ENCODE measurements around the gene PDCD5. TPM values are rescaled to one million over a fixed set of nuclear protein-coding genes. Genes with fewer than 3 reads are reported as not detected.

The PDCD5 gene
- total and polyA plus RNA-seq, 12 donors, result 84.3 to 349 (median 107) TPM

- no peak for DNase-seq
- Histone ChIP-seq H3K4me1 (no peaks in the 10 kb centered on the region), H3K27ac (no peak overlapping the region), H3K27me3 (no peaks in the 10 kb centered on the region), H3K4me3 (no peak overlapping the region), H3K36me3 (peaks cover 0 to 100% (median 57%) of the 10 kb centered on the region in 9 donors), H3K9me3 (no peaks in the 10 kb centered on the region)
- intact Hi-C loops (cut with DNase I), result no loop called here
- TF ChIP-seq CTCF (IDR thresholded peaks at IDR 0.05), result no peak
- no peak for ATAC-seq
- WGBS, 2 donors, result 92 to 96% methylated on average over 23 of the region's 23 CpGs
These were observed 38.2 kb downstream of the PDCD5 start for GRCh38 chr19:32619051-32619685.

- Histone ChIP-seq H3K27me3 (no peaks in the 10 kb centered on the region), H3K36me3 (peaks cover 0 to 100% (median 42%) of the 10 kb centered on the region in 9 donors), H3K9me3 (no peaks in the 10 kb centered on the region), H3K27ac (no peak overlapping the region), H3K4me3 (no peak overlapping the region), H3K4me1 (no peaks in the 10 kb centered on the region)
- intact Hi-C loops (cut with DNase I), result no loop called here
- no peak for ATAC-seq
- 81 to 85% methylated on average over 12 of the region's 12 CpGs for WGBS, 2 donors
- TF ChIP-seq CTCF (IDR thresholded peaks at IDR 0.05), result no peak
- no peak for DNase-seq
These were observed 41.0 kb downstream of the PDCD5 start for GRCh38 chr19:32622002-32622401.

DNA sequence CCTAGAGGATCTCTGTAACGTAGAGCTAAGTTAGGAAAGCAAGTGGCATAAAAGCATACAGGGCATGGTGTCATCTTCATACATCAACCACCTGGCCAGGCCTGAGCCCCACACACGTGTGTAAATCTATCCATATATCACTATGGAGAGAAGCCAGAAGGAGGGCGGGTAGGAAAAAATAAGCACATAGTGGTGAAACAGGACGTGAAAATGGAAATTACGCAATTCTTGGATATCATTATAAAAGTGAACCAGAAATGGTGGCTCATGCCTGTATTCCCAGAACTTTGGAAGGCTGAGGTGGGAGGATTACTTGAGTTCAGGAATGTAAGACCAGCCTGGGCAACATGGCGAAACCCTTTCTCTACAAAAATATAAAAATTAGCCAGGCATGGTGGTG is 43.4 kb downstream of the PDCD5 start:
- H3K4me1 ChIP-seq, result peaks cover 0 to 16% (median 0%) of the 10 kb centered on the region in 9 donors
- H3K27me3 ChIP-seq, result no peaks in the 10 kb centered on the region
- peaks cover 0 to 100% (median 37%) of the 10 kb centered on the region in 9 donors for H3K36me3 ChIP-seq
- no peak for TF ChIP-seq CTCF (IDR thresholded peaks at IDR 0.05)
- no peak for DNase-seq
- intact Hi-C loops (cut with DNase I), result no loop called here
- no peaks in the 10 kb centered on the region for H3K9me3 ChIP-seq
- no peak overlapping the region for H3K4me3 ChIP-seq
- ATAC-seq, result no peak
- 91 to 92% methylated on average over 6 of the region's 6 CpGs for WGBS, 2 donors
- no peak overlapping the region for H3K27ac ChIP-seq

- no peak for TF ChIP-seq CTCF (IDR thresholded peaks at IDR 0.05)
These were observed 46.0 kb downstream of the PDCD5 start for GRCh38 chr19:32626969-32627368.

More at GRCh38 chr19:32626969-32627368, 46.0 kb downstream of the PDCD5 start:
- peaks cover 0 to 100% (median 35%) of the 10 kb centered on the region in 9 donors for H3K36me3 ChIP-seq
- WGBS, 2 donors, result 95 to 99% methylated on average over 4 of the region's 4 CpGs
- no peaks in the 10 kb centered on the region for H3K9me3 ChIP-seq
- ATAC-seq (no peak), DNase-seq (no peak)
- no peak overlapping the region for H3K4me3 ChIP-seq
- no peak overlapping the region for H3K27ac ChIP-seq
- intact Hi-C loops (cut with DNase I), result no loop called here
- peaks cover 0 to 16% (median 0%) of the 10 kb centered on the region in 9 donors for H3K4me1 ChIP-seq
- no peaks in the 10 kb centered on the region for H3K27me3 ChIP-seq

Measured in heart right ventricle (tissue), 16 donors.